Measurements from ENCODE around the gene RIIAD1. TPM values are rescaled to one million over a fixed set of nuclear protein-coding genes. Genes with fewer than 3 reads are reported as not detected.
"Not testable (repeated sequence)": the region's sequence is repeated elsewhere in the genome, so short reads cannot be mapped to it uniquely, and the experiment has no call there.

The RIIAD1 gene
- polyA plus RNA-seq, 1 donor (not counting 4 experiments of a cell fraction or from before 2014, with no cell fraction given): not detected

DNA sequence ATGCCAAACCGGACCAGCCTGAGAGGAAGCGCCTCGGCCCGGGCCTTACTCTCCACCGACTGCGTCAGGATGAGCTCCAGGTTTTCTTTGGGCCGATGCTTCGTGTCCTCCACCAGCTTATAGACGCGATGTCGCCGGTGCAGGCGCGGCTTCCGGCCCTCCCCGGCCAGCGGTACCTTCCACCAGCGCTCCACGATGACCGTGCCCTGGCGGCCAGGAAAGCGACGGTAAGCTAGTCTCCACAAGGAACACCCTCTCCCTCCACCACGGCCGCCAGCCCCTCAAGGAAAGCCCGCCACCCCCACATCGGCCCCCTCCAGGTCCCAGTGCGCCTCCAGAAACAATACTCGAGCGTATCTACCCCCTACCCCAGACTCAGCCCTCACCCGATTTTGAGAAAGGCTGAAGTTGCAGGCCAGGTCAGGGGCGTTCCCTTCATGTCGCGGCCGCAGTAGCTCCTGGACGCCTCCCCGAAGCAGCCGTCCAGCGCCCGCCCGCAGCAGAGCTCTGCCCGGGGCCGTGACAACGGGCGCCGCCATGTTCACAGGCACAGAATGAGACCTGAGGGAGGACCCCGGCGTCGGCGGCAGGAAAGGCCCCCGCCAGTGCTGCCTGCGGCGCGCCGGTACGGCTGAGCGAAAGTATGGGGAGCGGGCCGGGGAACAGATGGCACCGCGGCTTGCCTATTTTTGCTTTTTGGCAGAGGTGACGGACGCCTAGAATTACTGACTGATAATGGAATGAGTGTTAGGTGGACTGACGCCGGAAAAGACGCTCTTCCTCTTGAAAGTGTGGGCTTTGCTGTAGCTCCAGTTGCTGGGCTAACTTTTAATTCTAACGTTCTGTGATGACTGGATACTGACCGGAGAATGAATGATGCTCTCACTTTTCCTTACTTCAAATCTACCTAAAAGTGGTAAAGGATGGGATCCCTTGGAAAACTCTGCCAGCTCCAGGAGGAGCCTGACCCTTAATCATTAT is 41.9 kb downstream of the RIIAD1 start, which contains the start of gene MRPL9:
TSS of gene MRPL9 (minus strand) at position 556 of the 981 bp plus-strand sequence. CDS start at position 539, 17 bp downstream.
- Histone ChIP-seq H3K27ac (ENCODE audit: control insufficient read depth, insufficient read depth, low read length) (peak within 1 kb of the TSS; percentile 91), H3K36me3 (ENCODE audit: control insufficient read depth in 2 of 2, extremely low read depth in 1 of 2, insufficient read depth in 2 of 2, low read length in 2 of 2) (peaks cover 10 to 12% of the 10 kb centered on the region in 2 experiments), H3K27me3 (ENCODE audit: control insufficient read depth, extremely low read depth, insufficient read depth, low read length) (no peaks in the 10 kb centered on the region), H2AFZ (ENCODE audit: control insufficient read depth, low read length) (peak within 1 kb of the TSS; percentile 98), H3K4me1 (ENCODE audit: control insufficient read depth, extremely low read depth, insufficient read depth, low read length) (peaks cover 31% of the 10 kb centered on the region), H3K4me3 (ENCODE audit: control insufficient read depth in 2 of 3, extremely low read depth in 1 of 3, insufficient read depth in 2 of 3, low read depth in 1 of 3, low read length in 3 of 3) (peak within 1 kb of the TSS; percentile 69 to 96 (median 86)), H3K9ac (ENCODE audit: control insufficient read depth, extremely low read depth, insufficient read depth, low read length) (peak within 1 kb of the TSS; percentile 94), H3K79me2 (ENCODE audit: control insufficient read depth, insufficient read depth, low read length) (peaks cover 8% of the 10 kb centered on the region), H3K9me1 (ENCODE audit: control insufficient read depth, extremely low read depth, insufficient read depth, low read length) (no peaks in the 10 kb centered on the region), H3K9me3 (ENCODE audit: control insufficient read depth, low read depth, low read length) (no peaks in the 10 kb centered on the region), H4K20me1 (ENCODE audit: control insufficient read depth, extremely low read depth, insufficient read depth, low read length) (no peaks in the 10 kb centered on the region), H3K4me2 (ENCODE audit: control insufficient read depth, extremely low read depth, insufficient read depth, low read depth, low read length) (peak within 1 kb of the TSS; percentile 99)
- TF ChIP-seq, protein P1, sequence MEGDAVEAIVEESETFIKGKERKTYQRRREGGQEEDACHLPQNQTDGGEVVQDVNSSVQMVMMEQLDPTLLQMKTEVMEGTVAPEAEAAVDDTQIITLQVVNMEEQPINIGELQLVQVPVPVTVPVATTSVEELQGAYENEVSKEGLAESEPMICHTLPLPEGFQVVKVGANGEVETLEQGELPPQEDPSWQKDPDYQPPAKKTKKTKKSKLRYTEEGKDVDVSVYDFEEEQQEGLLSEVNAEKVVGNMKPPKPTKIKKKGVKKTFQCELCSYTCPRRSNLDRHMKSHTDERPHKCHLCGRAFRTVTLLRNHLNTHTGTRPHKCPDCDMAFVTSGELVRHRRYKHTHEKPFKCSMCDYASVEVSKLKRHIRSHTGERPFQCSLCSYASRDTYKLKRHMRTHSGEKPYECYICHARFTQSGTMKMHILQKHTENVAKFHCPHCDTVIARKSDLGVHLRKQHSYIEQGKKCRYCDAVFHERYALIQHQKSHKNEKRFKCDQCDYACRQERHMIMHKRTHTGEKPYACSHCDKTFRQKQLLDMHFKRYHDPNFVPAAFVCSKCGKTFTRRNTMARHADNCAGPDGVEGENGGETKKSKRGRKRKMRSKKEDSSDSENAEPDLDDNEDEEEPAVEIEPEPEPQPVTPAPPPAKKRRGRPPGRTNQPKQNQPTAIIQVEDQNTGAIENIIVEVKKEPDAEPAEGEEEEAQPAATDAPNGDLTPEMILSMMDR (optimal IDR thresholded peaks at IDR 0.05 in 1 of 3, IDR thresholded peaks at IDR 0.05 in 1 of 3, conservative IDR thresholded peaks at IDR 0.05 in 1 of 3; ENCODE audit: extremely low read depth in 1 of 3, insufficient read depth in 2 of 3, low read length in 3 of 3): no peak
- TF ChIP-seq EZH2 (IDR thresholded peaks at IDR 0.05; ENCODE audit: low read length): no peak
- dilution Hi-C loops (cut with MboI; ENCODE audit: extremely low pct_ligation_motif_present, low sequenced_read_pairs): no loop called here
- FAIRE-seq: peak; percentile 44
- no peak for DNase-seq (ENCODE audit: low read depth, low spot score)

GRCh38 chr1:151763990-151764389 is 42.7 kb downstream of the RIIAD1 start:
- no peak for TF ChIP-seq EZH2 (IDR thresholded peaks at IDR 0.05; ENCODE audit: low read length)
- TF ChIP-seq, protein P1 (optimal IDR thresholded peaks at IDR 0.05 in 1 of 3, IDR thresholded peaks at IDR 0.05 in 1 of 3, conservative IDR thresholded peaks at IDR 0.05 in 1 of 3; ENCODE audit: extremely low read depth in 1 of 3, insufficient read depth in 2 of 3, low read length in 3 of 3): no peak
- H3K9ac ChIP-seq (ENCODE audit: control insufficient read depth, extremely low read depth, insufficient read depth, low read length): peak overlapping the region; percentile 94

DNA sequence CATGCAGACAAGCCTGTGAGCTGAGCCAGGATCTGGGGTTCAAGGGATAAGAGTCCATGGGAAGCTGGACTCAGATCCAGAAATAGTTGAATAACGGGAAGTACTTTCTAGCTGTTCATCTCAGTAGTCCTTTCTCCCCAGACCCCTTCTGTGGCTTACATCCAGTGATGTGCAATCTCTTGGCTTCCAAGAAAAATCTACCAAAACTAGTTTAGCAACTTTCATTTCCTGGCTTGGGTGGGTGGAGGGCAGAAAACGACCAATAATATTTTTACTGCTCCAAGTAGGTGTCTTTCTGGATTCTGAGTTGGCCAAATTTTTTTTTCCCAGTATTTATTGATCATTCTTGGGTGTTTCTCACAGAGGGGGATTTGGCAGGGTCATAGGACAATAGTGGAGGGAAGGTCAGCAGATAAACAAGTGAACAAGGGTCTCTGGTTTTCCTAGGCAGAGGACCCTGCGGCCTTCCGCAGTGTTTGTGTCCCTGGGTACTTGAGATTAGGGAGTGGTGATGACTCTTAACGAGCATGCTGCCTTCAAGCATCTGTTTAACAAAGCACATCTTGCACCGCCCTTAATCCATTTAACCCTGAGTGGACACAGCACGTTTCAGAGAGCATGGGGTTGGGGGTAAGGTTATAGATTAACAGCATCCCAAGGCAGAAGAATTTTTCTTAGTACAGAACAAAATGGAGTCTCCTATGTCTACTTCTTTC is 47.2 kb downstream of the RIIAD1 start:
- dilution Hi-C loops (cut with MboI; ENCODE audit: extremely low pct_ligation_motif_present, low sequenced_read_pairs): not testable (repeated sequence)
- peak; percentile 53 for FAIRE-seq

More at GRCh38 chr1:151763990-151764389, 42.7 kb downstream of the RIIAD1 start:
- peak overlapping the region; percentile 69 to 96 (median 86) for H3K4me3 ChIP-seq (ENCODE audit: control insufficient read depth in 2 of 3, extremely low read depth in 1 of 3, insufficient read depth in 2 of 3, low read depth in 1 of 3, low read length in 3 of 3)
- H3K4me2 ChIP-seq (ENCODE audit: control insufficient read depth, extremely low read depth, insufficient read depth, low read depth, low read length): peak overlapping the region; percentile 99
- peaks cover 35% of the 10 kb centered on the region for H3K4me1 ChIP-seq (ENCODE audit: control insufficient read depth, extremely low read depth, insufficient read depth, low read length)
- no peaks in the 10 kb centered on the region for H3K9me1 ChIP-seq (ENCODE audit: control insufficient read depth, extremely low read depth, insufficient read depth, low read length)
- DNase-seq (ENCODE audit: low read depth, low spot score) (no peak), FAIRE-seq (no peak)
- H2AFZ ChIP-seq (ENCODE audit: control insufficient read depth, low read length): peak overlapping the region; percentile 98
- H4K20me1 ChIP-seq (ENCODE audit: control insufficient read depth, extremely low read depth, insufficient read depth, low read length): no peaks in the 10 kb centered on the region
- no peaks in the 10 kb centered on the region for H3K9me3 ChIP-seq (ENCODE audit: control insufficient read depth, low read depth, low read length)
- H3K36me3 ChIP-seq (ENCODE audit: control insufficient read depth in 2 of 2, extremely low read depth in 1 of 2, insufficient read depth in 2 of 2, low read length in 2 of 2): peaks cover 8% of the 10 kb centered on the region in 2 experiments
- H3K27ac ChIP-seq (ENCODE audit: control insufficient read depth, insufficient read depth, low read length): peak overlapping the region; percentile 91
- dilution Hi-C loops (cut with MboI; ENCODE audit: extremely low pct_ligation_motif_present, low sequenced_read_pairs): no loop called here
- no peaks in the 10 kb centered on the region for H3K27me3 ChIP-seq (ENCODE audit: control insufficient read depth, extremely low read depth, insufficient read depth, low read length)
- H3K79me2 ChIP-seq (ENCODE audit: control insufficient read depth, insufficient read depth, low read length): peaks cover 8% of the 10 kb centered on the region

More for the DNA sequence above, 47.2 kb downstream of the RIIAD1 start:
- Histone ChIP-seq H2AFZ (ENCODE audit: control insufficient read depth, low read length) (peak overlapping the region; percentile 3), H3K4me3 (ENCODE audit: control insufficient read depth in 2 of 3, extremely low read depth in 1 of 3, insufficient read depth in 2 of 3, low read depth in 1 of 3, low read length in 3 of 3) (peak overlapping the region in 1 of 3 experiments; percentile 10), H3K4me2 (ENCODE audit: control insufficient read depth, extremely low read depth, insufficient read depth, low read depth, low read length) (peak overlapping the region; percentile 81), H3K27ac (ENCODE audit: control insufficient read depth, insufficient read depth, low read length) (peak overlapping the region; percentile 57), H3K4me1 (ENCODE audit: control insufficient read depth, extremely low read depth, insufficient read depth, low read length) (peaks cover 22% of the 10 kb centered on the region)
- H3K36me3 ChIP-seq (ENCODE audit: control insufficient read depth in 2 of 2, extremely low read depth in 1 of 2, insufficient read depth in 2 of 2, low read length in 2 of 2); H3K27me3 ChIP-seq (ENCODE audit: control insufficient read depth, extremely low read depth, insufficient read depth, low read length); H3K9me3 ChIP-seq (ENCODE audit: control insufficient read depth, low read depth, low read length); DNase-seq (ENCODE audit: low read depth, low spot score); H3K9me1 ChIP-seq (ENCODE audit: control insufficient read depth, extremely low read depth, insufficient read depth, low read length); H4K20me1 ChIP-seq (ENCODE audit: control insufficient read depth, extremely low read depth, insufficient read depth, low read length); H3K79me2 ChIP-seq (ENCODE audit: control insufficient read depth, insufficient read depth, low read length); H3K9ac ChIP-seq (ENCODE audit: control insufficient read depth, extremely low read depth, insufficient read depth, low read length): not testable (repeated sequence)

All from keratinocyte (primary cell).